Neural progenitor cell (in vitro differentiated cells): ENCODE measurements around the gene AIFM2. TPM values are rescaled to one million over a fixed set of nuclear protein-coding genes. Genes with fewer than 3 reads are reported as not detected.
"Not testable (repeated sequence)": the region's sequence is repeated elsewhere in the genome, so short reads cannot be mapped to it uniquely, and the experiment has no call there.

Experiments used
- DNase-seq: peaks from one replicate; pipeline ENCODE4 v3.0.0-alpha.2; 2016; ENCODE audit warnings: low spot score
- H2AFZ ChIP-seq: fragments of 200-600 bp; sonication (generic); replicated peaks from 2 replicates; pipeline ENCODE4 v1.6.1; 2016; ENCODE audit warnings: antibody characterized with exemption
- H3F3A ChIP-seq: fragments of 200-600 bp; sonication (generic); 2 replicates; pipeline ENCODE4 v1.6.1; 2016; ENCODE audit warnings: antibody characterized with exemption, low read depth
- H3K27ac ChIP-seq: fragments of 200-600 bp; sonication (generic); 2 replicates; pipeline ENCODE4 v1.5.1; 2016; ENCODE audit warnings: mild to moderate bottlenecking
- H3K27me3 ChIP-seq: fragments of 200-600 bp; sonication (generic); 2 replicates; pipeline ENCODE4 v1.6.1; 2016; ENCODE audit warnings: mild to moderate bottlenecking, moderate library complexity
- H3K36me3 ChIP-seq: fragments of 200-600 bp; sonication (generic); 2 replicates; pipeline ENCODE4 v1.5.1; 2016
- H3K4me1 ChIP-seq: fragments of 200-600 bp; sonication (generic); 2 replicates; pipeline ENCODE4 v1.6.1; 2016; ENCODE audit warnings: mixed run types
- H3K4me2 ChIP-seq: fragments of 200-600 bp; sonication (generic); 2 replicates; pipeline ENCODE4 v1.6.1; 2016
- H3K4me3 ChIP-seq: fragments of 200-600 bp; sonication (generic); 2 replicates; pipeline ENCODE4 v1.5.1; 2016
- H3K79me2 ChIP-seq: fragments of 200-600 bp; sonication (generic); 2 replicates; pipeline ENCODE4 v1.6.1; 2016; ENCODE audit warnings: low read depth
- H3K9ac ChIP-seq: fragments of 200-600 bp; sonication (generic); 2 replicates; pipeline ENCODE4 v1.6.1; 2016
- H3K9me3 ChIP-seq: fragments of 200-600 bp; sonication (generic); 2 replicates; pipeline ENCODE4 v1.5.1; 2016; ENCODE audit warnings: low read depth
- H4K20me1 ChIP-seq: fragments of 200-600 bp; sonication (generic); 2 replicates; pipeline ENCODE4 v1.6.1; 2016; ENCODE audit warnings: low read depth
- H3K27ac Mint-ChIP-seq: 3 replicates; pipeline ENCODE4 v1.8.0; 2021; ENCODE audit warnings: mixed read lengths
- H3K27me3 Mint-ChIP-seq: 2 replicates; pipeline ENCODE4 v1.8.0; 2022; ENCODE audit warnings: low read depth, mild to moderate bottlenecking, inconsistent platforms, moderate library complexity, mixed read lengths; ENCODE audit not compliant: insufficient read depth
- H3K36me3 Mint-ChIP-seq: 3 replicates; pipeline ENCODE4 v1.8.0; 2021; ENCODE audit warnings: mixed read lengths
- H3K4me1 Mint-ChIP-seq: 3 replicates; pipeline ENCODE4 v1.8.0; 2021; ENCODE audit warnings: mixed read lengths
- H3K4me3 Mint-ChIP-seq: 3 replicates; pipeline ENCODE4 v1.8.0; 2021; ENCODE audit warnings: mild to moderate bottlenecking, moderate library complexity, mixed read lengths
- H3K9me3 Mint-ChIP-seq: 3 replicates; pipeline ENCODE4 v1.8.0; 2020; ENCODE audit warnings: mixed read lengths
- EZH2 ChIP-seq: fragments of 200-600 bp; sonication (generic); IDR thresholded peaks from 2 replicates; pipeline ENCODE4 v1.6.1; 2017; ENCODE audit warnings: antibody characterized with exemption, mild to moderate bottlenecking, moderate library complexity
- EZH2phosphoT487 ChIP-seq: fragments of 200-600 bp; sonication (generic); IDR thresholded peaks from 2 replicates; pipeline ENCODE4 v1.6.1; 2017; ENCODE audit warnings: antibody characterized with exemption
- total RNA-seq: library from RNA; depleted of rRNA; stranded (reverse); fragments of >200 nt; gene quantifications from 2 replicates; pipeline ENCODE4 v1.2.3, GENCODE V29; 2015; ENCODE audit warnings: low replicate concordance
- TF ChIP-seq, protein P1 (sequence below): fragments of 200-600 bp; sonication (generic); IDR thresholded peaks from 2 replicates; pipeline ENCODE4 v1.5.1; 2017; ENCODE audit warnings: antibody characterized with exemption, mild to moderate bottlenecking

Gene AIFM2
- total RNA-seq, 1 donor from 2014 or later, result 1.1 TPM

DNA sequence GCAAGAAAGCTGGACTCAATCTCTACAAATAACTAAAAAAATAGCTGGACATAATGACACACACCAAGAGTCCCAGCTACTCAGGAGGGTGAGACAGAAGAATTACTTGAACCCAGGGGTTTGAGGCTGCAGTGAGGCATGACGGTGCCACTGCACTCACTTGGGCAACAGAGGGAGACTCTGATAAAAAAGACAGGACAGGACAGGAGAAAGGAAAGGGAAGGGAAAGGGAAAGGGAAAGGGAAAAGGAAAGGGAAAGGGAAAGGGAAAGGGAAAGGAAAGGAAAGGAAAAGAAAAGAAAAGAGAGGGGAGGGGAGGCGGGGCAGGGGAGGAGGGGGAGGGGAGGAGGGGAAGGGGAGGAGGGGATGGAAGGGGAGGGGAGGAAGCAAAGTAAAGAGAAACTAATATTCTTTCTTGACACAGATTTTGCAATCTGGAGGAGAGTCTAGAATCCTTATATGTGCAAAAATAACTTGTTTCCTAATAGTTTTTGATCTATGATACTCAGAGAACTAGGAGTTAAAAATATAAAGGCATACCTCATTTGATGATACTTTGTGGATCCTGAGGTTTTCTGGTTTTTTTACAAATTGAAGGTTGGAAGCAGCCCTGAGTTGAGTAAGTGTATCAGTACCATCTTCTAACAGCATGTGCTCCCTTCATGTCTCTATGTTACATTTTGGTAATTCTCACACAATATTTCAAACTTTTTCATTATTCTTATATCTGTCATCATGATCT, 29.7 kb upstream of the AIFM2 start:
- Histone ChIP-seq H3K4me1 (peaks cover under 1% of the 10 kb centered on the region), H3K4me2 (no peak overlapping the region), H3K27ac (no peak overlapping the region), H3K27me3 (no peaks in the 10 kb centered on the region), H3K79me2 (peaks cover 87% of the 10 kb centered on the region), H3K4me3 (no peak overlapping the region), H4K20me1 (peaks cover 77% of the 10 kb centered on the region), H3K9ac (no peak overlapping the region), H3K36me3 (peaks cover 3% of the 10 kb centered on the region), H2AFZ (no peak overlapping the region), H3K9me3 (no peaks in the 10 kb centered on the region), H3F3A (no peaks in the 10 kb centered on the region)
- TF ChIP-seq, protein P1, sequence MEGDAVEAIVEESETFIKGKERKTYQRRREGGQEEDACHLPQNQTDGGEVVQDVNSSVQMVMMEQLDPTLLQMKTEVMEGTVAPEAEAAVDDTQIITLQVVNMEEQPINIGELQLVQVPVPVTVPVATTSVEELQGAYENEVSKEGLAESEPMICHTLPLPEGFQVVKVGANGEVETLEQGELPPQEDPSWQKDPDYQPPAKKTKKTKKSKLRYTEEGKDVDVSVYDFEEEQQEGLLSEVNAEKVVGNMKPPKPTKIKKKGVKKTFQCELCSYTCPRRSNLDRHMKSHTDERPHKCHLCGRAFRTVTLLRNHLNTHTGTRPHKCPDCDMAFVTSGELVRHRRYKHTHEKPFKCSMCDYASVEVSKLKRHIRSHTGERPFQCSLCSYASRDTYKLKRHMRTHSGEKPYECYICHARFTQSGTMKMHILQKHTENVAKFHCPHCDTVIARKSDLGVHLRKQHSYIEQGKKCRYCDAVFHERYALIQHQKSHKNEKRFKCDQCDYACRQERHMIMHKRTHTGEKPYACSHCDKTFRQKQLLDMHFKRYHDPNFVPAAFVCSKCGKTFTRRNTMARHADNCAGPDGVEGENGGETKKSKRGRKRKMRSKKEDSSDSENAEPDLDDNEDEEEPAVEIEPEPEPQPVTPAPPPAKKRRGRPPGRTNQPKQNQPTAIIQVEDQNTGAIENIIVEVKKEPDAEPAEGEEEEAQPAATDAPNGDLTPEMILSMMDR, result no peak
- TF ChIP-seq EZH2phosphoT487, result no peak
- TF ChIP-seq EZH2, result no peak
- peaks cover 9% of the 10 kb centered on the region for H3K4me1 Mint-ChIP-seq
- no peak overlapping the region for H3K4me3 Mint-ChIP-seq
- no peaks in the 10 kb centered on the region for H3K9me3 Mint-ChIP-seq
- DNase-seq, result no peak
- H3K27ac Mint-ChIP-seq, result no peak overlapping the region
- H3K27me3 Mint-ChIP-seq, result no peaks in the 10 kb centered on the region
- H3K36me3 Mint-ChIP-seq, result peaks cover 18% of the 10 kb centered on the region

- no peaks in the 10 kb centered on the region for H3K9me3 ChIP-seq
- H3F3A ChIP-seq, result no peaks in the 10 kb centered on the region
- no peak overlapping the region for H2AFZ ChIP-seq
- H4K20me1 ChIP-seq, result peaks cover 63% of the 10 kb centered on the region
- H3K4me3 ChIP-seq, result no peak overlapping the region
- peaks cover 72% of the 10 kb centered on the region for H3K79me2 ChIP-seq
- H3K36me3 ChIP-seq, result peaks cover 3% of the 10 kb centered on the region
- no peak overlapping the region for H3K9ac ChIP-seq
- no peaks in the 10 kb centered on the region for H3K27me3 ChIP-seq
- H3K36me3 Mint-ChIP-seq, result peaks cover 21% of the 10 kb centered on the region
- H3K27ac ChIP-seq, result no peak overlapping the region
- DNase-seq, result no peak
- no peaks in the 10 kb centered on the region for H3K9me3 Mint-ChIP-seq
- H3K4me1 Mint-ChIP-seq, result peaks cover 6% of the 10 kb centered on the region
- TF ChIP-seq, protein P1, result no peak
- TF ChIP-seq EZH2phosphoT487, result no peak
- no peak for TF ChIP-seq EZH2
- no peak overlapping the region for H3K27ac Mint-ChIP-seq
- no peaks in the 10 kb centered on the region for H3K4me1 ChIP-seq
- no peak overlapping the region for H3K4me2 ChIP-seq
- no peak overlapping the region for H3K4me3 Mint-ChIP-seq
- H3K27me3 Mint-ChIP-seq, result no peaks in the 10 kb centered on the region
Observed at GRCh38 chr10:70160798-70161197, 28.2 kb upstream of the AIFM2 start.

DNA sequence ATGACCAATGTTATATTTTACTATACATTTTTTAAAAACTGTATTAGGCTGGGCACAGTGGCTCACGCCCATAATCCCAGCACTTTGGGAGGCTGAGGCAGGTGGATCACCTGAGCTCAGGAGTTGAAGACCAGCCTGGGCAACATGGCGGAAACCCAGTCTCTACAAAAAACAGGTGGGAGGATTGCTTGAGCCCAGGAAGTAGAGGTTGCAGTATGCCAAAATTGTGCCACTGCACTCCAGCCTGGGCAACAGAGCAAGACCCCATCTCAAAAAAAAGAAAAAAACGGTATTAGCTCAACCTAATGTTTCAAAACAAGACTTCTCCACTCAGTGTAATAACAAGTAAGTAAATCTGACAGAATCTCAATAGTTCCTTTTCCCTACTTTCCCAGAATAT, 26.7 kb upstream of the AIFM2 start:
- H3K4me2 ChIP-seq, H3K4me3 Mint-ChIP-seq, H3K9ac ChIP-seq, H3K36me3 ChIP-seq, H3K27ac ChIP-seq, H3F3A ChIP-seq, H3K9me3 ChIP-seq, H3K9me3 Mint-ChIP-seq, H3K27me3 ChIP-seq, H3K4me1 Mint-ChIP-seq, H3K27me3 Mint-ChIP-seq, H3K27ac Mint-ChIP-seq, DNase-seq, H2AFZ ChIP-seq, H3K4me1 ChIP-seq, H3K4me3 ChIP-seq: not testable (repeated sequence)
- Histone ChIP-seq H4K20me1 (peaks cover 57% of the 10 kb centered on the region), H3K79me2 (peaks cover 60% of the 10 kb centered on the region)
- peaks cover 25% of the 10 kb centered on the region for H3K36me3 Mint-ChIP-seq

DNA sequence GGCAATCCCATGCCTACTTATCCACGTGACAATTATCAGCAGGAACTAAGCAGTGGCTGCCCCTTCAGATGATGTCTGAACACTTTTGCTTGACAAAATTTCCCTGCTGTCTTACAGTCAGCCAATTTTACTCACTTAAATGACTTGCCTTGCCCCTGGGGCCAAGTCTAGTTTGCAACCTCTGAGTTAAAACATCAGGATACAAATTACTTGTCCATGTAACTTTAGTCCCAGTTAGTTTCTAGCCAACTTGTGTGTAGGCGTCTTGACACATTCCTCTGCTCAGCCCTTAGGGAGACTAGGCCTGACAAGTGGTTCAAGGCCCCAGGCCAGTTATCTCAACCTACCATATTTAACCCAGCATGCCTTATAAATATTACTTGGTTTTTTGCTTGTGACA, 25.5 kb upstream of the AIFM2 start:
- Histone ChIP-seq H3K27ac (no peak overlapping the region), H3F3A (peaks cover 15% of the 10 kb centered on the region), H3K9me3 (no peaks in the 10 kb centered on the region), H3K4me3 (no peak overlapping the region), H3K79me2 (peaks cover 47% of the 10 kb centered on the region), H3K4me2 (no peak overlapping the region), H3K36me3 (peaks cover 13% of the 10 kb centered on the region), H3K9ac (no peak overlapping the region), H2AFZ (no peak overlapping the region), H3K27me3 (no peaks in the 10 kb centered on the region), H4K20me1 (peaks cover 57% of the 10 kb centered on the region), H3K4me1 (peaks cover 11% of the 10 kb centered on the region)
- Mint-ChIP-seq H3K36me3 (peaks cover 21% of the 10 kb centered on the region), H3K27ac (no peak overlapping the region), H3K4me3 (no peak overlapping the region), H3K9me3 (no peaks in the 10 kb centered on the region), H3K4me1 (peaks cover 6% of the 10 kb centered on the region), H3K27me3 (no peaks in the 10 kb centered on the region)
- no peak for DNase-seq
- TF ChIP-seq, protein P1, result no peak
- TF ChIP-seq EZH2phosphoT487, result no peak
- TF ChIP-seq EZH2, result no peak
